DND-41 (cell line): ENCODE results near the gene SULT1A1.

ENCODE experiments used
- ATAC-seq: fragments of 200-7000 bp; cut with Tn5 transposase; 3 replicates; pipeline ENCODE4 v1.9.1; 2021; ENCODE audit warnings: low read depth; ENCODE audit not compliant: insufficient read depth
- DNase-seq: peaks from one replicate; pipeline ENCODE4 v3.0.0-alpha.2; 2020
- H2AFZ ChIP-seq: 2 replicates; pipeline ENCODE4 v1.6.0; 2012; ENCODE audit warnings: low read depth, low read length
- H3K27ac ChIP-seq: 2 replicates; pipeline ENCODE4 v1.5.1; 2012; ENCODE audit warnings: low read length, inconsistent platforms
- H3K27me3 ChIP-seq: fragments of 200-600 bp; sonication (generic); 2 replicates; pipeline ENCODE4 v1.6.0; 2012; ENCODE audit warnings: low read length, mild to moderate bottlenecking, inconsistent platforms; ENCODE audit not compliant: insufficient read depth, poor library complexity
- H3K36me3 ChIP-seq: 2 replicates; pipeline ENCODE4 v1.5.1; 2012; ENCODE audit warnings: low read length, inconsistent platforms; ENCODE audit not compliant: insufficient read depth
- H3K4me1 ChIP-seq: 2 replicates; pipeline ENCODE4 v1.5.1; 2012; ENCODE audit warnings: mild to moderate bottlenecking, low read length; ENCODE audit not compliant: insufficient read depth
- H3K4me2 ChIP-seq: 2 replicates; pipeline ENCODE4 v1.6.0; 2012; ENCODE audit warnings: mild to moderate bottlenecking, moderate library complexity, low read length, inconsistent platforms; ENCODE audit not compliant: insufficient read depth
- H3K4me3 ChIP-seq, 2 experiments: fragments of 200-600 bp in 1 of 2; shearing (Covaris generic) in 1 of 2; 2 replicates each; pipeline ENCODE4 v1.5.1; 2012 to 2016; ENCODE audit warnings: inconsistent platforms in 2 of 2, low read length in 2 of 2, mild to moderate bottlenecking in 2 of 2, low read depth in 1 of 2, moderate library complexity in 1 of 2
- H3K79me2 ChIP-seq: 2 replicates; pipeline ENCODE4 v1.6.0; 2012; ENCODE audit warnings: low read length, inconsistent platforms; ENCODE audit not compliant: insufficient read depth
- H3K9ac ChIP-seq: 2 replicates; pipeline ENCODE4 v1.6.0; 2012; ENCODE audit warnings: low read depth, mild to moderate bottlenecking, inconsistent platforms, low read length, moderate library complexity
- H3K9me3 ChIP-seq: 2 replicates; pipeline ENCODE4 v1.5.1; 2012; ENCODE audit warnings: low read length, moderate library complexity, mild to moderate bottlenecking, inconsistent platforms; ENCODE audit not compliant: insufficient read depth, severe bottlenecking
- H4K20me1 ChIP-seq: 2 replicates; pipeline ENCODE4 v1.6.0; 2012; ENCODE audit warnings: low read length; ENCODE audit not compliant: insufficient read depth
- EZH2 ChIP-seq: IDR thresholded peaks from 3 replicates; pipeline ENCODE4 v1.6.1; 2012; ENCODE audit warnings: borderline replicate concordance, low read depth, mild to moderate bottlenecking, moderate library complexity, low read length, inconsistent platforms; ENCODE audit not compliant: severe bottlenecking
- TF ChIP-seq, protein P1 (sequence below): IDR thresholded peaks from 2 replicates; pipeline ENCODE4 v1.5.1; 2012; ENCODE audit warnings: borderline replicate concordance, low read length, moderate library complexity, mild to moderate bottlenecking; ENCODE audit not compliant: poor library complexity, severe bottlenecking; ENCODE audit errors: extremely low read depth

The SULT1A1 gene

DNA sequence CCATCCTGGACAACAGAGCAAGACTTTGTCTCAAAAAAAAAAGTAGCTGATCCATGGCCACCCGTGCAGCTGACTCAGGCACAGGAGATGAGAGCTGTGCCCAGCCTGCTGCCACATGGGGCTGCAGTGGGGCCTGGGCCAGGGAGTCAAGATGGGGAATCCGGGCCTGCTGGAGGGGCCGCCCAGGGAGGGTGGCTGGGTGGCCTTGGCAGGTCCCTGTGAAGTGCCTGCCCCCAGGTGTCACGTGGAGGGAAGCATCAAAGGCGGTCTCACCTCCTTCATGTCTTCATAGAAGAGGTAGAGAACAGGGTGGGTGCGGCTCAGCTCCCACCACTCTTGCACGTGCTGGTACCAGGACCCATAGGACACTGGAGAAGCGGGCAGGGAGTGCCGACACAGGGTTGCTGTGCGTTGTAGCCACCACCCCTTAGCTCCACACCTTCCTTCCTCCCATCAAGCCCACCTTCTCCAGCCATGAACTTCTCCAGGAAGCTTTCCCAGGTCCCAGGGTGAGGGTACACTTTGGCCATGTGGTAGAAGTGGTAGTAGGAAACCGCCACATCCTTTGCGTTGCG lies 16.8 kb downstream of the SULT1A1 start:
- no peaks in the 10 kb centered on the region for H3K79me2 ChIP-seq
- no peak for DNase-seq
- no peak overlapping the region for H3K4me3 ChIP-seq
- no peak overlapping the region for H3K4me2 ChIP-seq
- H3K27me3 ChIP-seq = no peaks in the 10 kb centered on the region
- H2AFZ ChIP-seq = no peak overlapping the region
- no peak for TF ChIP-seq EZH2
- no peaks in the 10 kb centered on the region for H3K4me1 ChIP-seq
- no peak overlapping the region for H3K9ac ChIP-seq
- ATAC-seq = peak; percentile 30; the same call in 2 of the 3 replicates
- H3K27ac ChIP-seq = no peak overlapping the region
- no peaks in the 10 kb centered on the region for H4K20me1 ChIP-seq
- no peaks in the 10 kb centered on the region for H3K9me3 ChIP-seq
- peaks cover 35% of the 10 kb centered on the region for H3K36me3 ChIP-seq

DNA sequence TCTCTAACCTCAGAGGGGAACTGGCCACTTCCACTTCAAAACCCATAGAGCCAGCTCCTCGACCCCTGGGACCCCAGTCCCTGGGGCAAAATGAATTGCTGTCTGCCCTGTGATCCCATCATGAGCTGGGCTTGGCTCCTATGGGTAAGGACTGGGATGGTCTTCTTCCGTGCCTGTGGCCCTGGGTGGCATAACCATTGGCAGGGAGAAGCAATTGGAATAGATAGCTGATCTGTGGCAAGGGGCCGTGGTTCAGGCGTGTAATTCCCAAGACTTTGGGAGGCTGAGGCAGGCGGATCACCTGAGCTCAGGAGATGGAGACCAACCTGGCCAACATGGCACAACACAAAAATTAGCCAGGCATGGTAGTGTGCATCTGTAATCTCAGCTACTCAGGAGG lies 17.3 kb downstream of the SULT1A1 start:
- ATAC-seq (no peak), DNase-seq (no peak)
- Histone ChIP-seq H3K9me3 (no peaks in the 10 kb centered on the region), H3K27me3 (no peaks in the 10 kb centered on the region), H3K9ac (no peak overlapping the region), H3K4me1 (no peaks in the 10 kb centered on the region), H4K20me1 (no peaks in the 10 kb centered on the region), H3K79me2 (no peaks in the 10 kb centered on the region), H2AFZ (no peak overlapping the region), H3K4me2 (no peak overlapping the region), H3K27ac (no peak overlapping the region), H3K4me3 (no peak overlapping the region), H3K36me3 (peaks cover 38% of the 10 kb centered on the region)
- TF ChIP-seq EZH2 = no peak
- TF ChIP-seq, protein P1, sequence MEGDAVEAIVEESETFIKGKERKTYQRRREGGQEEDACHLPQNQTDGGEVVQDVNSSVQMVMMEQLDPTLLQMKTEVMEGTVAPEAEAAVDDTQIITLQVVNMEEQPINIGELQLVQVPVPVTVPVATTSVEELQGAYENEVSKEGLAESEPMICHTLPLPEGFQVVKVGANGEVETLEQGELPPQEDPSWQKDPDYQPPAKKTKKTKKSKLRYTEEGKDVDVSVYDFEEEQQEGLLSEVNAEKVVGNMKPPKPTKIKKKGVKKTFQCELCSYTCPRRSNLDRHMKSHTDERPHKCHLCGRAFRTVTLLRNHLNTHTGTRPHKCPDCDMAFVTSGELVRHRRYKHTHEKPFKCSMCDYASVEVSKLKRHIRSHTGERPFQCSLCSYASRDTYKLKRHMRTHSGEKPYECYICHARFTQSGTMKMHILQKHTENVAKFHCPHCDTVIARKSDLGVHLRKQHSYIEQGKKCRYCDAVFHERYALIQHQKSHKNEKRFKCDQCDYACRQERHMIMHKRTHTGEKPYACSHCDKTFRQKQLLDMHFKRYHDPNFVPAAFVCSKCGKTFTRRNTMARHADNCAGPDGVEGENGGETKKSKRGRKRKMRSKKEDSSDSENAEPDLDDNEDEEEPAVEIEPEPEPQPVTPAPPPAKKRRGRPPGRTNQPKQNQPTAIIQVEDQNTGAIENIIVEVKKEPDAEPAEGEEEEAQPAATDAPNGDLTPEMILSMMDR = no peak

- Histone ChIP-seq H3K79me2 (no peaks in the 10 kb centered on the region), H3K4me3 (no peak overlapping the region), H2AFZ (no peak overlapping the region), H3K4me1 (no peaks in the 10 kb centered on the region), H3K9ac (no peak overlapping the region), H4K20me1 (no peaks in the 10 kb centered on the region), H3K36me3 (peaks cover 43% of the 10 kb centered on the region), H3K27me3 (no peaks in the 10 kb centered on the region), H3K27ac (no peak overlapping the region), H3K4me2 (no peak overlapping the region), H3K9me3 (no peaks in the 10 kb centered on the region)
- no peak for DNase-seq
- TF ChIP-seq, protein P1 = no peak
- no peak for TF ChIP-seq EZH2
- ATAC-seq = no peak
Measured at GRCh38 chr16:28591355-28591754, 18.5 kb downstream of the SULT1A1 start.

DNA sequence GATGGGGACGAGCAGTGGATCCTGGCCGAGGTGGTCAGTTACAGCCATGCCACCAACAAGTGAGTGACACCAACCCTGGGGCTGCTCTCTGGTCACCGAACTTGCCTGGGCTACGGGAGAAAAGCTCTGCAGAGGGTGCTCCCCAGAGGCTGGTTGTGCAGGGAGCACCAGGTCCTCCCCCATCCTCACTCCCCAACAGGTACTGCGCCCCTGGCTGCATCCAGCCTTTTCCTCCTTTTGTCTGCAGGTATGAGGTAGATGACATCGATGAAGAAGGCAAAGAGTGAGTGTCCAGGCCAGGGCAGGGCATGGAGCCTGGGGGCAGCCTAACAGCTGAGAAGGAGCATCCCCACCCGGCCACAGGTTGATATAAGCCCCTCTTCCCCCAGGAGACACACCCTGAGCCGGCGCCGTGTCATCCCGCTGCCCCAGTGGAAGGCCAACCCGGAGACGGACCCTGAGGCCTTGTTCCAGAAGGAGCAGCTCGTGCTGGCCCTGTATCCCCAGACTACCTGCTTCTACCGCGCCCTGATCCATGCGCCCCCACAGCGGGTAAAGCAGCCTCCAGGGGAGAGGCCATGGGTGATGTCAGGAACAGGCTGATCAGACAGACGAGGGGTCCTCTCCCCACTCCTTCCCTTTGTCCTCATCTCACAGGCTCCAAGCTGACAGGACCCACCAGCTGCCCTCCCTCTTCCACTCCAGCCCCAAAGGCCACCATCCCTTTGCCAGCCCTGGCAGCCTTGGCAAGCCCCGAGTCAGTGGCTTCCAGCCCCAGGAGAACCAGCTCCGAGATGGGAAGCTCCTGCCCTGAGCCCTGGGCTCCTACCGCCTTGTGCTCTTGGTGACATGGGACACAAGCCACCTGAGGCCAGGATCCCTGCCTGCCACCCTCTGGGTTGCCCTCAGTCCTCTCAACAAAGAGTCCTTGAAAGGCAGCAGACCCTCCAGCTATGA lies 19.2 kb downstream of the SULT1A1 start:
- H3K9ac ChIP-seq = no peak overlapping the region
- DNase-seq (no peak), ATAC-seq (no peak)
- no peak overlapping the region for H3K4me2 ChIP-seq
- no peak overlapping the region for H3K27ac ChIP-seq
- no peaks in the 10 kb centered on the region for H3K27me3 ChIP-seq
- no peak overlapping the region for H3K4me3 ChIP-seq
- H3K9me3 ChIP-seq = no peaks in the 10 kb centered on the region
- no peaks in the 10 kb centered on the region for H3K4me1 ChIP-seq
- no peak for TF ChIP-seq EZH2
- TF ChIP-seq, protein P1 = no peak
- H3K36me3 ChIP-seq = peaks cover 48% of the 10 kb centered on the region
- H3K79me2 ChIP-seq = no peaks in the 10 kb centered on the region
- H2AFZ ChIP-seq = no peak overlapping the region
- H4K20me1 ChIP-seq = no peaks in the 10 kb centered on the region
